Measurements from ENCODE around the gene FTCDNL1. TPM values are rescaled to one million over a fixed set of nuclear protein-coding genes. Genes with fewer than 3 reads are reported as not detected.

The FTCDNL1 gene
- total RNA-seq, 1 donor: 4.7 TPM

- no peak for TF ChIP-seq CTCF (IDR thresholded peaks at IDR 0.05; ENCODE audit: extremely low read depth, low read depth, low read length)
- no peaks in the 10 kb centered on the region for H3K9me3 ChIP-seq (ENCODE audit: low read depth, low read length)
- H3K4me2 ChIP-seq (ENCODE audit: insufficient read depth, low read length): peak overlapping the region; percentile 97
- H3K36me3 ChIP-seq (ENCODE audit: insufficient read depth, low read length): no peaks in the 10 kb centered on the region
- no peaks in the 10 kb centered on the region for H3K27me3 ChIP-seq (ENCODE audit: insufficient read depth, low read length)
- H2AFZ ChIP-seq (ENCODE audit: low read length): peak overlapping the region; percentile 94
- no peaks in the 10 kb centered on the region for H4K20me1 ChIP-seq (ENCODE audit: insufficient read depth, low read length)
- peaks cover 7% of the 10 kb centered on the region for H3K4me1 ChIP-seq (ENCODE audit: insufficient read depth, low read length)
- no peak for DNase-seq (ENCODE audit: insufficient read length, low spot score, missing footprints)
- no peak overlapping the region for H3K27ac ChIP-seq (ENCODE audit: low read depth, low read length)
- peak overlapping the region; percentile 81 for H3K4me3 ChIP-seq (ENCODE audit: insufficient read depth, low read length)
- H3K79me2 ChIP-seq (ENCODE audit: insufficient read depth, low read length): no peaks in the 10 kb centered on the region
Observed at GRCh38 chr2:199851501-199851810, 464 bp upstream of the FTCDNL1 start.

- Histone ChIP-seq H3K9me3 (ENCODE audit: low read depth, low read length) (no peaks in the 10 kb centered on the region), H3K4me3 (ENCODE audit: insufficient read depth, low read length) (peak overlapping the region; percentile 81), H3K4me1 (ENCODE audit: insufficient read depth, low read length) (peaks cover 7% of the 10 kb centered on the region), H3K36me3 (ENCODE audit: insufficient read depth, low read length) (no peaks in the 10 kb centered on the region), H3K79me2 (ENCODE audit: insufficient read depth, low read length) (no peaks in the 10 kb centered on the region), H3K27ac (ENCODE audit: low read depth, low read length) (no peak overlapping the region), H3K4me2 (ENCODE audit: insufficient read depth, low read length) (peak overlapping the region; percentile 81), H3K27me3 (ENCODE audit: insufficient read depth, low read length) (no peaks in the 10 kb centered on the region), H4K20me1 (ENCODE audit: insufficient read depth, low read length) (no peaks in the 10 kb centered on the region), H2AFZ (ENCODE audit: low read length) (peak overlapping the region; percentile 94)
- no peak for DNase-seq (ENCODE audit: insufficient read length, low spot score, missing footprints)
- TF ChIP-seq CTCF (IDR thresholded peaks at IDR 0.05; ENCODE audit: extremely low read depth, low read depth, low read length): no peak
Observed at GRCh38 chr2:199850218-199850717, 724 bp downstream of the FTCDNL1 start.

GRCh38 chr2:199848389-199849130 is 2.4 kb downstream of the FTCDNL1 start:
- Histone ChIP-seq H3K27me3 (ENCODE audit: insufficient read depth, low read length) (no peaks in the 10 kb centered on the region), H3K4me3 (ENCODE audit: insufficient read depth, low read length) (no peak overlapping the region), H4K20me1 (ENCODE audit: insufficient read depth, low read length) (no peaks in the 10 kb centered on the region)

More at GRCh38 chr2:199848389-199849130, 2.4 kb downstream of the FTCDNL1 start:
- Histone ChIP-seq H3K4me1 (ENCODE audit: insufficient read depth, low read length) (peaks cover 7% of the 10 kb centered on the region), H3K36me3 (ENCODE audit: insufficient read depth, low read length) (no peaks in the 10 kb centered on the region), H3K79me2 (ENCODE audit: insufficient read depth, low read length) (no peaks in the 10 kb centered on the region), H3K4me2 (ENCODE audit: insufficient read depth, low read length) (no peak overlapping the region), H3K9me3 (ENCODE audit: low read depth, low read length) (no peaks in the 10 kb centered on the region), H3K27ac (ENCODE audit: low read depth, low read length) (no peak overlapping the region), H2AFZ (ENCODE audit: low read length) (no peak overlapping the region)
- DNase-seq (ENCODE audit: insufficient read length, low spot score, missing footprints): no peak
- TF ChIP-seq CTCF (IDR thresholded peaks at IDR 0.05; ENCODE audit: extremely low read depth, low read depth, low read length): no peak

All from osteoblast (primary cell).